NCI-H82 (cell line): Measurements from ENCODE around the gene PDGFRB.

Source experiments
- DNase-seq: peaks from one replicate; lab custom pipeline; 2025; lab: John Stamatoyannopoulos, UW

PDGFRB gene

DNA sequence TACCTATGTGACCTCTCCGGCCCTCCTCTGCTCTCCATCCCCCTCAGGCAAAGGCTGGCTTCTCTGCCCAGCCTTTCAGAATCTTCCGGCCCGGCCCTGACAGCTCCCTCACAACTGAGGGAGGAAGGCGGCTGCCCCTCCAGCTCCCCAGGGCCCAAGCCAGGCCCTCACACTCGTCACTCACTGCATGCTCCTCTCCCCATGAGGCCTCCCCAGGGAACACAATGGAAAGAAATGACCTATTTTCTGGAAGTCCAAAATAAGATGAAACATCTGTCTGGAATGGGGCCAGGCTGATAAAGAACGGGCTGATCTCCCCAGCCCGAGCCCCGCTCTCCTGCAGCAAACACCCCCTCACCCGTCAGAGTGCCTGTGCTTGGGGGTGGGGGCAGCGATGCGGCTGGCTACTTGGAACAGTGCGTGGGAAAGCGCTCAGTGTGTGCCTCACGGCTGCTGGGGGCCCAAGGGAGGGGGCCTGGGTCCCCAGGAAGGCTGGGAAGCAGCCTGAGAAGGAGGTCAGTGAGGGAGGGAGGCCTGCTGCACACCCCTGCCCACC lies 11.3 kb downstream of the PDGFRB start:
- no peak for DNase-seq

DNA sequence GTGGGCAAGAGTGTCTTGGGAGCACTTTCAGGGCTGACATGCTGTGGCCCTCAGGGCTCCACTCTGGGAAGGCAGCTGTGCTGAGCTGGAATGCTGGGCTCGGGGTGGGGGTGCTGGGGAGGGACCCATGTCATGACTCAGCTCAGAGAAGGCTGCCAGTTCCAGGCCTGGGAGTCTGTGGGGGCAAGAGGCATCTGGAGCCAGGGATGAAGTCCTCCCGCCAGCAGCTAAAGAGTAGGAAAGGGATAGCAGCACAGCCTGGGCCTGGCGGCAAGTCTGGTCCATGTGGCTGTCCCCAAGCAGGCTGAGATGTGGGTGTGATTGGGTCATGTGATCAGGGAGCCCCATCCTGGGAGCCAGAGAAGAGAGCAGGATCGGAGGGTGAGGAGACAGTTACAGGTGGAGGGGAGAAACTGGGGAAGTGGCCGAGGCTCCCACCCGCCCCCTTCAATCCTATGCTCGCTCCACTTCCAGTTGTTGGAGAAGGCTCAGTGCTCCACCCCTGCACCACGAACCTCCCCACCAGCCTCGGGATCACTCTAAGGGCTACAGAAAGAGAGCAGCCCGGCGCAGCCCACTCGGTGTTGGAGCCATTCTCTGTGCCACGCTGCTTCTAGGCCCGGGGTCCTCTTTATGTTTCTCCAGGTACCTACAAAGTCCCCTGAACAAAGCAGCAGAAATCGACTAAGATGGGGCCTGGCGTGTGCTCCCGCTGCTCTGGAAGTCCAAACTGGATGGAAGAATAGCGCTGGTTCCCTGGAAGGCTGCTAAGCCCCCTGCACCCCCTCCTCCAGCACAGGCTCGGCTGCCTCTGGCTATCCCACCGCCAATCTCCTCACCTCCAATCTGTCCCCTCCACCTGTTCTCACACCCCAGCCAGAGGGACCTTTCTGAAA lies 12.0 kb downstream of the PDGFRB start:
- DNase-seq, result peak; percentile 10

- DNase-seq, result no peak
Observed at GRCh38 chr5:150142959-150143349, 12.7 kb downstream of the PDGFRB start.

DNA sequence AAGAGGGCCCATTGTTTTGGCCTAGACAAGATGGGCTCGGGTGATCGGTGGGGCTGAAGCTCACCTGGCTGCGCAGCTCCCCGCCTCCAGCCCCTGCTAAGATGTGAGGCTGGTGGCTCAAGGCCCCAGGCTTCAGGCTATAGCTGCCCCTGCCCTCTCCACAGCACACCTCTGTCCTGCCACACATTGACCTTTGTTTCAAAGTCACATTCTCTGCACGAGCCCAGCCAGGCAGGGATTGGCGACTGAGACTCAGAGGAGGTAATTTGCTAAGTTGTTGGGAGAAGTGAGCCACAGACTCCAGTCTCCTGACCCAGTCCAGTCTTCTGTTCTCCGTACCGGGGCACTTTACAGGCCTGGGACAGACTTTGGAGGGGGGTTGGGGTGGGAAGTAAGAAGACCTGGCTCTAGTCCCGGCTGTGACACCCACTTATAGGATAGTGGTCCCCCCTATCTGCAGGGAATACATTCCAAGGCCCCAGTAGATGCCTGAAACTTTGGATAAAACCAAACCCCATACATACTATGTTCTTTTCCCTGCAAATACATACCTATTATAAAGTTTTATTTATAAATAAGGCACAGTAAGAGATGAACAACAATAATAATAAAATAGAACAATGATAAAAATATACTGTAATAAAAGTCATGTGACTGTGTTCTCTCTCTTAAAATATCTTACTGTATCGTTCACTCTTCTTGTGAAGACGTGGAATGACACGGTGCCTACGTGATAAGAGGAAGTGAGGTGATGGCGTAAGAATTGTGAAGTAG lies 13.3 kb downstream of the PDGFRB start:
- no peak for DNase-seq

- DNase-seq, result no peak
Observed at GRCh38 chr5:150141544-150142184, 14.0 kb downstream of the PDGFRB start.

- no peak for DNase-seq
Observed at GRCh38 chr5:150140830-150141229, 14.8 kb downstream of the PDGFRB start.

- no peak for DNase-seq
Observed at GRCh38 chr5:150139334-150139733, 16.3 kb downstream of the PDGFRB start.

DNA sequence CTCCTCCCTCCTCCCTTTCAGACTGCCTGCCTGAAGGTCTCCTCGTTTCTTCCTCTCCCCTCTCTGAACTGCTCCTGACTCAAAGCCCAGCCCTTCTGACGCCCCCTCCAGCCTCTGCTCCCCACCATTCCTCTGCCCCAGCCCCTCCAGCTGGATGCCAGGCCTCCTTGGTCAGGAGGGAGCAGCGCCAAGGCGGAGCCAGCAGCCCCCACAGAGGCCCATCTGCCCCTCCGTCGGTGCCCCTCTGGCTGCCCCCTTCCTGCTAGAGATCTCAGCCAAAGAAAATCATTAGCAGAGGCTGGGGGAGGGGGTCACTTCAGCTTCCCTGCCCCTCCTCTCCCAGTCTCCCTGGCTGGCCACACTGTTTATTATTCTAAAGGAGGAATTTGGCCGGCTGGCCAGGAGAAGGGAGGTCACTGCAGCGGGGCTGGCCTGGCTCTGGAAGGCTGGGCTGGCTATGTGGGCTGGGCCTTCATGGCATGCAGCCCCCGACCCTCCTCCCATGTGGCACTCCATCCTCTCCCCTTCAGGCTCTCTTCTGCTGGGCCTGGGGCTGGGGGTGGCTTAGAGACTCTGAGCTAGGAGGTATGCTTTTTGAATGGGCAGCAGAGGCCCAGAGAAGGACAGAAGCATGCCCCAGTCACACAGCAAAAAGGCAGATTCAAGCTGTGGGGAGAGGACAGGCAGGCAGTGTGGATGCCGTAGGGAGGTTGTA lies 16.9 kb downstream of the PDGFRB start:
- no peak for DNase-seq

GRCh38 chr5:150137997-150138396 lies 17.6 kb downstream of the PDGFRB start:
- DNase-seq, result no peak

- DNase-seq, result no peak
Observed at GRCh38 chr5:150137168-150137957, 18.3 kb downstream of the PDGFRB start.

DNA sequence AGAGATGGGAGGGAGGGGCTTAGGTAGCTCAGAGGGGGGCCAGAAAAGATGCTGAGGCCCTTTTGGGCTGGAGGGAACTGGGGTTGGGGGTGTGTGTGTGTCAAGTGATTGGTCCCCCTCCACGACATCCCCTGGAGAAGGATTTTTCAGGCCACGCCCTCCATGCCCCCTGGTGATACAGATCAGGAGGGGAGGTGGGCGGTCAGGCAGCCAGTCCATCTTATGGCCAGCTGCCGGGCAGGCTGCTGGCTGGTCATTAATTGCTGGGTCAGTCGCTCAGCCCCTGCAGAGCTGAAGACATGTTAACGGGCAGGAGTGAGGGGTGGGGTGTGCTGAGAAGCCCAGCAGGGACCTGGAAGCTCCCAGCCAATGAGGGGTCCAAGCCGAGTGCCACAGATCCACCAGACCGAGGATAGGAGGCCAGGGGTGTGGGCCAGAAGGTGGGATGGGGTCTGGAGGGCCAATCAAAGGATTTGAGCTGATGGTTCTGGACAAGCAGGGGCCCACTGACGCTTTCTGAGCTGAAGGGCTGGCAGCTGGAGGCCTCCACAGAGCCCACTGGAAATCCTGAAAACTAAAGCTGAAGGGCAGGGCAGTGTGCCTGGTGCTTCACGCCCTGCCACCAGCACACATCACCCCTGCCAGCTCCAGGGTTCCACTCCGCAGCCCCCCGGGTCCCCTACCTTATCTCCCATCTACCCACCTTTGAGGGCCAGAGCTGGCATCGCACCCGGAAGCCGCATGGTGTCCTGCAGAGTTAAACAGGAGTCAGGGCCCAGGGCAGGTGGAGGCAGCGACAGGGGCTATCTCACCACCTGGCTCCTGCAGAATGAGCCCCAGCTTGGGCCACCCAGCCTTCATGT lies 19.1 kb downstream of the PDGFRB start:
- no peak for DNase-seq

GRCh38 chr5:150135557-150136304 lies 19.9 kb downstream of the PDGFRB start:
- DNase-seq, result no peak

DNA sequence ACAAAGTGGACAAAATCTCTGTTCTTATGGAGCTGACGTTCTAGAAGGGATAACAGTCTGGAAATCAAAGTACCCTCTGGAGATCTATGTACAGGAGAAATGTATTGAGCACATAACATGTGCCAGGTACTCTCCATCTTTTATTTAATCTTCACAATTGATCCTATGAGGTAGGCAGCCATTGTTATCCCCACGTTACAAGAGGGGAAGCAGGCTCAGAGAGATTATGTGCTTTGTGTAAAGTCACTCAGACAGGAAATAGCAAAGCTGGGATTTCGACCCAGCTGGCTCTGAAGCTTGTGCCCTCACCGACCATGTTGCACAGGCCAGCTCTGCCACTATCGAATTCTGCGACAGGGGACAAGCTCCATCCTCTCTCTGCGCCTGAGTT lies 21.5 kb downstream of the PDGFRB start:
- DNase-seq, result peak; percentile 67

GRCh38 chr5:150133581-150134197 lies 22.0 kb downstream of the PDGFRB start:
- DNase-seq, result no peak

- no peak for DNase-seq
Observed at GRCh38 chr5:150132740-150133139, 22.9 kb downstream of the PDGFRB start.

GRCh38 chr5:150131978-150132694 lies 23.5 kb downstream of the PDGFRB start:
- no peak for DNase-seq

DNA sequence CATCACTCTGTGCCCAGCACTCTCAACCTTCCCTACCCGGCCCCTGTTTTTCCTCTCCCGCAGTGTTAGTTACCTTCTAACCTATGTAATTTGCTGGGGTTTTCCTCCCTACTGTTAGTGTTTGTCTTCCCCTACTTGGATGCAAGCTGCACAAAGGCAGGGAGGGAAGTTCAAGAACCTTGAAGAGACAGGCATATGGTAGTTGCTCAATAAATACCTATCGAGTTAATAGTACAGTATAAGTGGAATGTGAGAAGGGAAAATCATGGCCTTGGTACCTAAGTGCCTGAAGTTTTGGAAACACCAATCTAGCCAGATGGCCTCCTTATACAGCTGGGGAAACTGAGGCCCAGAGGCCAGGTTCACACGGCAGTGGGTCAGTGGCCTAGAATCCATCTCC lies 24.2 kb downstream of the PDGFRB start:
- no peak for DNase-seq

DNA sequence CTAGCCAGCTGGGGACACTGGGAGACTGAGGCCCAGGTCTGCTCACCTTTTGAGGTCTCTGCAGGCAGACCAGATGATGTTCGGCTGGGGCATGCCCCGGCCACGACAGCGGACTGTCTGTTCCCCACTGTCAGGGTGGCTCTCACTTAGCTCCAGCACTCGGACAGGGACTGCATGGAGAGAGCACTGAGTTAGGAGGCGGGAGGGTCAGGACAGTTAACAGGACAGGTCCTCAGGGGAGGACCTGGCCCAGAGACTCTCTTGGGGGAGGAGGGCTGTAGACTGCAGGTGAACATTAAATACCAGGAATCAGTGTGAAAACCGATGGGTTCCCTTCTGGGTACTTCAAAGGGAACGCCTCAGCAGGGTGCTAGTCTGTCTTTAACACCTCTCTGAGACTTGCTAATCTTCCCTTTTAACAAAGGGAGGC lies 25.1 kb downstream of the PDGFRB start:
- no peak for DNase-seq
